Ascending aorta (tissue), 2 donors: ENCODE data around the gene TEAD4. TPM values are rescaled to one million over a fixed set of nuclear protein-coding genes. Genes with fewer than 3 reads are reported as not detected.

Source experiments
- DNase-seq, 2 donors: peaks; one replicate each; pipeline ENCODE4 v3.0.0-alpha.2; 2019; ENCODE audit warnings: low spot score in 2 of 2
- H3K27ac ChIP-seq, 2 donors: fragments of 200-600 bp; sonication (generic); one replicate each; pipeline ENCODE4 v1.5.1; 2016 to 2017; ENCODE audit warnings: mild to moderate bottlenecking in 1 of 2
- H3K27me3 ChIP-seq: fragments of 200-600 bp; sonication (generic); one replicate; pipeline ENCODE4 v1.5.1; 2017
- H3K36me3 ChIP-seq, 2 donors: fragments of 200-600 bp; sonication (generic); one replicate each; pipeline ENCODE4 v1.5.1; 2016
- H3K4me1 ChIP-seq, 2 donors: fragments of 200-600 bp; sonication (generic); one replicate each; pipeline ENCODE4 v1.5.1; 2016 to 2017; ENCODE audit warnings: mild to moderate bottlenecking in 1 of 2
- H3K4me3 ChIP-seq, 2 donors: fragments of 200-600 bp; sonication (generic); one replicate each; pipeline ENCODE4 v1.5.1; 2016 to 2017; ENCODE audit warnings: mild to moderate bottlenecking in 1 of 2
- H3K9me3 ChIP-seq, 2 donors: fragments of 200-600 bp; sonication (generic); one replicate each; pipeline ENCODE4 v1.5.1; 2016
- intact Hi-C: fragments of 100-400 bp; cut with DNase I; formaldehyde crosslinking; loops from one replicate; pipeline ENCODE4 v1.15.1; 2023
- total RNA-seq: library from RNA; depleted of rRNA; stranded (reverse); fragments of >200 nt; gene quantifications from one replicate; pipeline ENCODE4 v1.1.0, GENCODE V29; 2016
- TF ChIP-seq, protein P1 (sequence below), 3 experiments: fragments of 200-600 bp in 2 of 3; fragments of 450-650 bp in 1 of 3; sonication (generic) in 2 of 3; IDR thresholded peaks; one replicate each; pipeline ENCODE4 v1.5.1; 2016 to 2019; ENCODE audit warnings: antibody characterized with exemption in 3 of 3, mild to moderate bottlenecking in 1 of 3, moderate library complexity in 1 of 3

Gene TEAD4
- total RNA-seq, 1 donor from 2014 or later: 76.1 TPM

- no peaks in the 10 kb centered on the region for H3K4me1 ChIP-seq
- no peak overlapping the region for H3K27ac ChIP-seq
- DNase-seq: no peak
- H3K27me3 ChIP-seq: no peaks in the 10 kb centered on the region
- H3K4me3 ChIP-seq: no peak overlapping the region
- H3K36me3 ChIP-seq: peaks cover 2 to 7% of the 10 kb centered on the region in 2 donors
- TF ChIP-seq, protein P1, sequence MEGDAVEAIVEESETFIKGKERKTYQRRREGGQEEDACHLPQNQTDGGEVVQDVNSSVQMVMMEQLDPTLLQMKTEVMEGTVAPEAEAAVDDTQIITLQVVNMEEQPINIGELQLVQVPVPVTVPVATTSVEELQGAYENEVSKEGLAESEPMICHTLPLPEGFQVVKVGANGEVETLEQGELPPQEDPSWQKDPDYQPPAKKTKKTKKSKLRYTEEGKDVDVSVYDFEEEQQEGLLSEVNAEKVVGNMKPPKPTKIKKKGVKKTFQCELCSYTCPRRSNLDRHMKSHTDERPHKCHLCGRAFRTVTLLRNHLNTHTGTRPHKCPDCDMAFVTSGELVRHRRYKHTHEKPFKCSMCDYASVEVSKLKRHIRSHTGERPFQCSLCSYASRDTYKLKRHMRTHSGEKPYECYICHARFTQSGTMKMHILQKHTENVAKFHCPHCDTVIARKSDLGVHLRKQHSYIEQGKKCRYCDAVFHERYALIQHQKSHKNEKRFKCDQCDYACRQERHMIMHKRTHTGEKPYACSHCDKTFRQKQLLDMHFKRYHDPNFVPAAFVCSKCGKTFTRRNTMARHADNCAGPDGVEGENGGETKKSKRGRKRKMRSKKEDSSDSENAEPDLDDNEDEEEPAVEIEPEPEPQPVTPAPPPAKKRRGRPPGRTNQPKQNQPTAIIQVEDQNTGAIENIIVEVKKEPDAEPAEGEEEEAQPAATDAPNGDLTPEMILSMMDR (IDR thresholded peaks at IDR 0.05): no peak
- intact Hi-C loops: no loop called here
- H3K9me3 ChIP-seq: no peaks in the 10 kb centered on the region
Observed at GRCh38 chr12:3083921-3084347, 124.7 kb downstream of the TEAD4 start.

DNA sequence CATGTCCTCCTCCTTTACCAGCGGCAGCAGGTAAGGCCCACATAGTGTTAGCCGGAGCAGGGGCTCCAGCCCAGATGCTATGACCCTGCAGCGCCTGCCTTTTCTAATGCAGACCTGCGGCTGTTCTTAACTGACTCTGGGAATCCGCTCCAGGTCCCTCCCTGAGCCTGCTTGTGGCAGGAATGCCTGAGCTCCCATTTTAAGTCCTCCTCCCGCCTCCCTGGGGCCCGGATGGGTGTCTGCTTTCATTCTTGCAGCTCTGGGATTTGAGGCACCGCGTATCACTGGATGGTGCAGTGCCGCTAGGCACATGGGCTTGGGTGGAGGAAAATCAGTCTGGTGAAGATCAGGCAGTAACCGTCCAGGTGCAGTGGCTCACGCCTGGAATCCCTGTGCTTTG, 125.5 kb downstream of the TEAD4 start:
- no peak overlapping the region for H3K27ac ChIP-seq
- TF ChIP-seq, protein P1 (IDR thresholded peaks at IDR 0.05): no peak
- H3K4me3 ChIP-seq: no peak overlapping the region
- no peaks in the 10 kb centered on the region for H3K4me1 ChIP-seq
- H3K27me3 ChIP-seq: no peaks in the 10 kb centered on the region
- peaks cover 2 to 7% of the 10 kb centered on the region in 2 donors for H3K36me3 ChIP-seq
- intact Hi-C loops: no loop called here
- H3K9me3 ChIP-seq: no peaks in the 10 kb centered on the region
- DNase-seq: no peak

DNA sequence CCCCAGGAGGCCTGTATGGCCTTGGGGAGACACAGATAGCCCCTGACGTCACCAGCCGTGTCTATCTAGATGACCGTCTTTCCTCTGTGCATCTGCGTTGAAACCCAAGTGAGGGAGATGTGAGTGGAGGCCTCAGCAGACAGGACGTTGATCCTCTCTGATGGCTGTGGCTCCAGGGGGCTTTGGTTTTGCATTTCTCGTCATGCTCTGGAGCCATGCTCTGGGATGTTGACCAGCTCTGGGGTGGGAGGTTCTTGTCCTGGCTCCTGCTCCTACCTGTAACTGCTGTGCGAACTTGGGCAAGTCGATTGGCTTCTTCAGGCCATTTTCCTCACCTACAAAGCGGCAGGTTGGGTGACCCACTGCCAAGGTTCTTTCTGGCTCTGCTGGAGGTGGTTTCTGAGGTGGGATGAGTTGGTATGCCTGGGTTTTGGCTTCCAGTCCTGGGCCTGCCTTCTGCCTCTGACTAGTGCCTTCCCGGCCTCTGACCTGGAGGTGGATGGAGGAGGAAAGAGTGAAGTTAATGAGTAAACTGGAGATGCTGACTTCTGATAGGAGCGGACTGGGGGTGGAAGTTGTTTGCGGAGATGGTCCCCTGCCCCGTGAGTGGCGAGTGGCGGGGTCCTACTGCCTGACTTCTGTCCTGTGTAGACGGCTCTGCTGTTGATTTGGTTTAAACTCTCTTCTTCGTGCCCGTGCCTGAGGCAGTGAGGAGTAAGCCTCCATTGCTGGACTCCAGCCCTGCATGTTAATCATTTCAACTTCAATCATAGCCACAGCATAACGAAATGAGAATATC, 126.3 kb downstream of the TEAD4 start:
- intact Hi-C loops: no loop called here
- no peak overlapping the region for H3K27ac ChIP-seq
- H3K27me3 ChIP-seq: no peaks in the 10 kb centered on the region
- TF ChIP-seq, protein P1 (IDR thresholded peaks at IDR 0.05): no peak
- H3K4me3 ChIP-seq: no peak overlapping the region
- no peak for DNase-seq
- H3K36me3 ChIP-seq: peaks cover 2 to 7% of the 10 kb centered on the region in 2 donors
- H3K9me3 ChIP-seq: no peaks in the 10 kb centered on the region
- no peaks in the 10 kb centered on the region for H3K4me1 ChIP-seq

DNA sequence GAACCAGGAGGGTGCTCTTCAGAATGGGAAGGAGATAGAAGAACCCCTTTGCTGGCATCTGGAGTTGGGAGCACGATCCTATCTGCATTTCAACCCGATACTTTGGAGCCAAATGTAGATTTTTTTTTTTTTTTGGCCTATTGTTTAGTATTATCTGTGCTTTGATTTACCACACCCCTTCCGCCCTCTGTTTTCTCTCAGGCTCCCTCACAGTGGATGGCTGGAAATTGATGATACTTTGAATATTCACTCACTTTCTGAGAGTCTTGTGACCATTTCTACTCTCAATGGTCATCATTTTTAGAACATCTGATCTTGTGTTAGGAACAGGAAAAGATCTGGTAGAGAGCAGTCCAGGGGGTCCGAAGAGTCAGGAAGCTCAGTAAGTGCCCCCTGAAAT, 127.0 kb downstream of the TEAD4 start:
- Histone ChIP-seq H3K4me1 (no peaks in the 10 kb centered on the region), H3K27ac (no peak overlapping the region), H3K9me3 (no peaks in the 10 kb centered on the region), H3K36me3 (peaks cover 2 to 7% of the 10 kb centered on the region in 2 donors), H3K4me3 (no peak overlapping the region), H3K27me3 (no peaks in the 10 kb centered on the region)
- intact Hi-C loops: no loop called here
- no peak for DNase-seq
- TF ChIP-seq, protein P1 (IDR thresholded peaks at IDR 0.05): no peak

GRCh38 chr12:3086729-3087323, 127.6 kb downstream of the TEAD4 start:
- DNase-seq: no peak
- peaks cover 2 to 7% of the 10 kb centered on the region in 2 donors for H3K36me3 ChIP-seq
- H3K27ac ChIP-seq: no peak overlapping the region
- H3K4me1 ChIP-seq: peaks cover 0 to 3% of the 10 kb centered on the region in 2 donors
- TF ChIP-seq, protein P1 (IDR thresholded peaks at IDR 0.05): no peak
- H3K27me3 ChIP-seq: no peaks in the 10 kb centered on the region
- H3K4me3 ChIP-seq: no peak overlapping the region
- no peaks in the 10 kb centered on the region for H3K9me3 ChIP-seq
- intact Hi-C loops: no loop called here
